Endodermal cell (in vitro differentiated cells): Measurements from ENCODE around the gene INPP5K. TPM values are rescaled to one million over a fixed set of nuclear protein-coding genes. Genes with fewer than 3 reads are reported as not detected.

ENCODE experiments used
- DNase-seq: peaks from one replicate; pipeline ENCODE4 v3.0.0-alpha.2; 2017
- H3K27ac ChIP-seq: 2 replicates; pipeline ENCODE4 v1.5.1; 2013; ENCODE audit warnings: mild to moderate bottlenecking, low read depth, low read length, moderate library complexity
- H3K27me3 ChIP-seq: 2 replicates; pipeline ENCODE4 v1.6.1; 2013; ENCODE audit warnings: mild to moderate bottlenecking, low read length, moderate library complexity; ENCODE audit not compliant: insufficient read depth, control insufficient read depth, poor library complexity, severe bottlenecking
- H3K36me3 ChIP-seq: 2 replicates; pipeline ENCODE4 v1.7.0; 2013; ENCODE audit warnings: mild to moderate bottlenecking, low read length, moderate library complexity; ENCODE audit not compliant: control insufficient read depth, insufficient read depth
- H3K4me1 ChIP-seq: one replicate; pipeline ENCODE4 v1.7.0; 2013; ENCODE audit warnings: low read length; ENCODE audit not compliant: control insufficient read depth, insufficient read depth
- H3K4me3 ChIP-seq: 2 replicates; pipeline ENCODE4 v1.5.1; 2013; ENCODE audit warnings: mild to moderate bottlenecking, low read length, moderate library complexity
- H3K9ac ChIP-seq: 2 replicates; pipeline ENCODE4 v1.6.1; 2013; ENCODE audit warnings: mild to moderate bottlenecking, low read length, moderate library complexity; ENCODE audit not compliant: poor library complexity, severe bottlenecking; ENCODE audit errors: extremely low read depth
- H3K9me3 ChIP-seq: 2 replicates; pipeline ENCODE4 v1.6.1; 2013; ENCODE audit warnings: mild to moderate bottlenecking, low read length, moderate library complexity; ENCODE audit not compliant: control insufficient read depth
- H3K27ac Mint-ChIP-seq: 2 replicates; pipeline ENCODE4 v1.8.0; 2020; ENCODE audit warnings: mixed read lengths
- H3K27me3 Mint-ChIP-seq: 2 replicates; pipeline ENCODE4 v1.8.0; 2021; ENCODE audit warnings: mild to moderate bottlenecking, mixed read lengths; ENCODE audit not compliant: insufficient read depth
- H3K36me3 Mint-ChIP-seq: 2 replicates; pipeline ENCODE4 v1.8.0; 2020; ENCODE audit warnings: low read depth, mixed read lengths
- H3K4me1 Mint-ChIP-seq: 2 replicates; pipeline ENCODE4 v1.8.0; 2020; ENCODE audit warnings: mixed read lengths
- H3K4me3 Mint-ChIP-seq: 2 replicates; pipeline ENCODE4 v1.8.0; 2020; ENCODE audit warnings: mild to moderate bottlenecking, moderate library complexity, mixed read lengths
- H3K9me3 Mint-ChIP-seq: 2 replicates; pipeline ENCODE4 v1.8.0; 2020; ENCODE audit warnings: mild to moderate bottlenecking, mixed read lengths
- CTCF ChIP-seq: fragments of 200-600 bp; sonication (generic); conservative IDR thresholded peaks from 2 replicates; pipeline ENCODE4 v1.5.0; 2021; ENCODE audit warnings: antibody characterized with exemption, mild to moderate bottlenecking
- WGBS, 2 experiments: methylation state at CpG; one replicate each; pipeline versions ENCODE4 v1.1.5 to v1.1.7; 2013; ENCODE audit warnings: missing lambda C conversion rate in 2 of 2, mixed read lengths in 1 of 2; ENCODE audit not compliant: insufficient coverage in 1 of 2, insufficient read length in 1 of 2; 5-methylcytosine and 5-hydroxymethylcytosine counted together
- total RNA-seq, 2 donors: library from RNA; stranded (reverse); fragmentation: NEBNext Ultra II Directional in 1 of 2; extraction: Animal tissue kit (Norgen Biotek cat#: 25700) in 1 of 2; gene quantifications; 2 replicates in 1 of 2; 3 replicates in 1 of 2; pipeline ENCODE4 v1.2.1, GENCODE V29; 2021

The INPP5K gene
- total RNA-seq, 2 donors from 2014 or later: 22.2 to 30.0 TPM

- H3K27me3 ChIP-seq: no peaks in the 10 kb centered on the region
- peak overlapping the region; percentile 57 for H3K9ac ChIP-seq
- 8 to 16% methylated on average over 14 to 72 of the region's 72 CpGs for WGBS, 2 experiments
- H3K9me3 ChIP-seq: no peaks in the 10 kb centered on the region
- no peak for TF ChIP-seq CTCF
- peak overlapping the region; percentile 85 for H3K27ac Mint-ChIP-seq
- H3K36me3 Mint-ChIP-seq: peaks cover 10% of the 10 kb centered on the region
- H3K27me3 Mint-ChIP-seq: peaks cover 22% of the 10 kb centered on the region
- peaks cover 4% of the 10 kb centered on the region for H3K4me1 ChIP-seq
- peaks cover 12% of the 10 kb centered on the region for H3K4me1 Mint-ChIP-seq
- H3K9me3 Mint-ChIP-seq: no peaks in the 10 kb centered on the region
- DNase-seq: peak; percentile 93
- H3K36me3 ChIP-seq: peaks cover 10% of the 10 kb centered on the region
- peak overlapping the region; percentile 65 for H3K4me3 ChIP-seq
- peak overlapping the region; percentile 56 for H3K4me3 Mint-ChIP-seq
- H3K27ac ChIP-seq: peak overlapping the region; percentile 79
Observed at GRCh38 chr17:1487939-1488825, 28.2 kb downstream of the INPP5K start.

- H3K27ac Mint-ChIP-seq: peak overlapping the region; percentile 21
- H3K27me3 Mint-ChIP-seq: peaks cover 22% of the 10 kb centered on the region
- H3K9me3 Mint-ChIP-seq: no peaks in the 10 kb centered on the region
- peaks cover 9% of the 10 kb centered on the region for H3K4me1 Mint-ChIP-seq
- peak overlapping the region; percentile 56 for H3K4me3 Mint-ChIP-seq
- 43 to 45% methylated on average over 38 to 74 of the region's 74 CpGs for WGBS, 2 experiments
- peaks cover 4% of the 10 kb centered on the region for H3K4me1 ChIP-seq
- peak; percentile 33 for TF ChIP-seq CTCF
- peaks cover 16% of the 10 kb centered on the region for H3K36me3 ChIP-seq
- H3K36me3 Mint-ChIP-seq: peaks cover 17% of the 10 kb centered on the region
- no peak overlapping the region for H3K9ac ChIP-seq
- H3K27ac ChIP-seq: peak overlapping the region; percentile 55
- no peaks in the 10 kb centered on the region for H3K27me3 ChIP-seq
- H3K9me3 ChIP-seq: no peaks in the 10 kb centered on the region
- DNase-seq: peak; percentile 92
- no peak overlapping the region for H3K4me3 ChIP-seq
Observed at GRCh38 chr17:1486802-1487695, 29.4 kb downstream of the INPP5K start.
